Ascending aorta (tissue), 2 donors: ENCODE results near the gene EGR1. TPM values are rescaled to one million over a fixed set of nuclear protein-coding genes. Genes with fewer than 3 reads are reported as not detected.

ENCODE experiments used
- DNase-seq, 2 donors: peaks; one replicate each; pipeline ENCODE4 v3.0.0-alpha.2; 2019; ENCODE audit warnings: low spot score in 2 of 2
- H3K27ac ChIP-seq, 2 donors: fragments of 200-600 bp; sonication (generic); one replicate each; pipeline ENCODE4 v1.5.1; 2016 to 2017; ENCODE audit warnings: mild to moderate bottlenecking in 1 of 2
- H3K27me3 ChIP-seq: fragments of 200-600 bp; sonication (generic); one replicate; pipeline ENCODE4 v1.5.1; 2017
- H3K36me3 ChIP-seq, 2 donors: fragments of 200-600 bp; sonication (generic); one replicate each; pipeline ENCODE4 v1.5.1; 2016
- H3K4me1 ChIP-seq, 2 donors: fragments of 200-600 bp; sonication (generic); one replicate each; pipeline ENCODE4 v1.5.1; 2016 to 2017; ENCODE audit warnings: mild to moderate bottlenecking in 1 of 2
- H3K4me3 ChIP-seq, 2 donors: fragments of 200-600 bp; sonication (generic); one replicate each; pipeline ENCODE4 v1.5.1; 2016 to 2017; ENCODE audit warnings: mild to moderate bottlenecking in 1 of 2
- H3K9me3 ChIP-seq, 2 donors: fragments of 200-600 bp; sonication (generic); one replicate each; pipeline ENCODE4 v1.5.1; 2016
- CTCF ChIP-seq, 3 experiments: fragments of 200-600 bp in 2 of 3; fragments of 450-650 bp in 1 of 3; sonication (generic) in 2 of 3; IDR thresholded peaks; one replicate each; pipeline ENCODE4 v1.5.1; 2016 to 2019; ENCODE audit warnings: antibody characterized with exemption in 3 of 3, mild to moderate bottlenecking in 1 of 3, moderate library complexity in 1 of 3
- intact Hi-C: fragments of 100-400 bp; cut with DNase I; formaldehyde crosslinking; loops from one replicate; pipeline ENCODE4 v1.15.1; 2023
- total RNA-seq: library from RNA; depleted of rRNA; stranded (reverse); fragments of >200 nt; gene quantifications from one replicate; pipeline ENCODE4 v1.1.0, GENCODE V29; 2016

EGR1 gene
- 419 TPM for total RNA-seq

GRCh38 chr5:138465261-138466124 lies at the start of gene EGR1:
EGR1 (plus strand) TSS chr5:138465479; CDS start chr5:138465762, 283 bp downstream.
- DNase-seq = peak; percentile 91 to 98
- Histone ChIP-seq H3K4me1 (peaks cover 9 to 24% of the 10 kb centered on the region in 2 donors), H3K9me3 (no peaks in the 10 kb centered on the region), H3K4me3 (peak within 1 kb of the TSS; percentile 65 to 91), H3K27me3 (no peaks in the 10 kb centered on the region), H3K27ac (peak within 1 kb of the TSS; percentile 98 to 99), H3K36me3 (peaks cover 9 to 23% of the 10 kb centered on the region in 2 donors)
- intact Hi-C loops = loop anchor here (1.0 to 10.0 kb wide), 2 partner anchors 78 to 109 kb away; partner anchors contain the start of genes ETF1 and HSPA9
- TF ChIP-seq CTCF (IDR thresholded peaks at IDR 0.05) = peak; percentile 11 to 19 (median 11)

- Histone ChIP-seq H3K4me3 (no peak overlapping the region), H3K27ac (no peak overlapping the region), H3K36me3 (peaks cover 81 to 82% of the 10 kb centered on the region in 2 donors), H3K9me3 (no peaks in the 10 kb centered on the region), H3K27me3 (no peaks in the 10 kb centered on the region), H3K4me1 (no peaks in the 10 kb centered on the region)
- no peak for TF ChIP-seq CTCF (IDR thresholded peaks at IDR 0.05)
- DNase-seq = no peak
- intact Hi-C loops = no loop called here
Observed at GRCh38 chr5:138418444-138418843, 46.8 kb upstream of the EGR1 start.

- Histone ChIP-seq H3K27me3 (no peaks in the 10 kb centered on the region), H3K9me3 (no peaks in the 10 kb centered on the region), H3K36me3 (peaks cover 86 to 98% of the 10 kb centered on the region in 2 donors), H3K27ac (no peak overlapping the region), H3K4me1 (no peaks in the 10 kb centered on the region), H3K4me3 (no peak overlapping the region)
- DNase-seq = no peak
- intact Hi-C loops = no loop called here
- no peak for TF ChIP-seq CTCF (IDR thresholded peaks at IDR 0.05)
Observed at GRCh38 chr5:138425079-138425478, 40.2 kb upstream of the EGR1 start.

GRCh38 chr5:138435943-138436342 lies 29.3 kb upstream of the EGR1 start:
- no peaks in the 10 kb centered on the region for H3K27me3 ChIP-seq
- intact Hi-C loops = no loop called here
- H3K9me3 ChIP-seq = no peaks in the 10 kb centered on the region
- H3K36me3 ChIP-seq = peaks cover 51 to 59% of the 10 kb centered on the region in 2 donors
- no peak overlapping the region for H3K27ac ChIP-seq
- peaks cover 5 to 16% of the 10 kb centered on the region in 2 donors for H3K4me1 ChIP-seq
- no peak for DNase-seq
- no peak for TF ChIP-seq CTCF (IDR thresholded peaks at IDR 0.05)
- no peak overlapping the region for H3K4me3 ChIP-seq

- no peaks in the 10 kb centered on the region for H3K9me3 ChIP-seq
- H3K4me3 ChIP-seq = peak overlapping the region; percentile 55 to 76
- H3K4me1 ChIP-seq = peaks cover 5 to 16% of the 10 kb centered on the region in 2 donors
- peak overlapping the region in 1 of 2 donors; percentile 58 for H3K27ac ChIP-seq
- intact Hi-C loops = no loop called here
- peak in 1 of 2 donors; percentile 55 for DNase-seq
- no peaks in the 10 kb centered on the region for H3K27me3 ChIP-seq
- H3K36me3 ChIP-seq = peaks cover 29 to 37% of the 10 kb centered on the region in 2 donors
- TF ChIP-seq CTCF (IDR thresholded peaks at IDR 0.05) = no peak
Observed at GRCh38 chr5:138438003-138438723, 27.1 kb upstream of the EGR1 start.
